Globus pallidus (tissue), 1 donor: Measurements from ENCODE around the gene RGS3.
A peak's percentile ranks its signal among the peaks of the same experiment; 100 is the strongest.
"Not testable (repeated sequence)": the region's sequence is repeated elsewhere in the genome, so short reads cannot be mapped to it uniquely, and the experiment has no call there.

Experiments
- DNase-seq: peaks from one replicate; pipeline ENCODE4 v3.0.0-alpha.2; 2015; ENCODE audit warnings: low spot score

RGS3 gene

GRCh38 chr9:113463418-113464285 is at the start of gene RGS3:
Gene RGS3, plus strand, starts transcription at chr9:113463727. Its CDS starts 76 bp downstream, at chr9:113463803.
- DNase-seq, result no peak

- DNase-seq, result no peak
Measured at GRCh38 chr9:113416149-113416721, 47.3 kb upstream of the RGS3 start.

GRCh38 chr9:113417370-113417769 is 46.2 kb upstream of the RGS3 start:
- DNase-seq, result no peak

- DNase-seq, result no peak
Measured at GRCh38 chr9:113421726-113422125, 41.8 kb upstream of the RGS3 start.

GRCh38 chr9:113425072-113425471 is 38.5 kb upstream of the RGS3 start:
- DNase-seq, result no peak

- no peak for DNase-seq
Measured at GRCh38 chr9:113426701-113427100, 36.8 kb upstream of the RGS3 start.

- no peak for DNase-seq
Measured at GRCh38 chr9:113427629-113428028, 35.9 kb upstream of the RGS3 start.

- no peak for DNase-seq
Measured at GRCh38 chr9:113428062-113428615, 35.4 kb upstream of the RGS3 start.

GRCh38 chr9:113431191-113431590 is 32.3 kb upstream of the RGS3 start:
- DNase-seq, result no peak

- no peak for DNase-seq
Measured at GRCh38 chr9:113436728-113437515, 26.6 kb upstream of the RGS3 start.

- not testable (repeated sequence) for DNase-seq
Measured at GRCh38 chr9:113437716-113438115, 25.8 kb upstream of the RGS3 start.

GRCh38 chr9:113444736-113445135 is 18.8 kb upstream of the RGS3 start:
- no peak for DNase-seq

GRCh38 chr9:113446323-113446740 is 17.2 kb upstream of the RGS3 start:
- peak; percentile 64 for DNase-seq

- DNase-seq, result no peak
Measured at GRCh38 chr9:113449376-113449775, 14.2 kb upstream of the RGS3 start.

GRCh38 chr9:113452113-113452605 is 11.4 kb upstream of the RGS3 start:
- DNase-seq, result no peak

GRCh38 chr9:113454914-113455761 is 8.4 kb upstream of the RGS3 start:
- peak; percentile 19 for DNase-seq

GRCh38 chr9:113456235-113456634 is 7.3 kb upstream of the RGS3 start:
- no peak for DNase-seq

GRCh38 chr9:113461285-113461684 is 2.2 kb upstream of the RGS3 start:
- DNase-seq, result no peak

- DNase-seq, result no peak
Measured at GRCh38 chr9:113461943-113462342, 1.6 kb upstream of the RGS3 start.

GRCh38 chr9:113462781-113463286 is 693 bp upstream of the RGS3 start:
- no peak for DNase-seq

GRCh38 chr9:113464286-113464660 is 746 bp downstream of the RGS3 start:
- no peak for DNase-seq
